K562 (cell line): Measurements from ENCODE around the gene TENT4B. TPM values are rescaled to one million over a fixed set of nuclear protein-coding genes. Genes with fewer than 3 reads are reported as not detected.

Source experiments
- ASH1L ChIP-seq: fragments of 450-650 bp; IDR thresholded peaks from 2 replicates; pipeline ENCODE4 v1.6.1; 2018; ENCODE audit warnings: borderline replicate concordance, mild to moderate bottlenecking, low read depth; ENCODE audit not compliant: partially characterized antibody
- BACH1 ChIP-seq: fragments of 200-800 bp; sonication (Bioruptor generic); IDR thresholded peaks from 2 replicates; pipeline ENCODE4 v1.6.1; 2016; ENCODE audit warnings: missing genetic modification characterization, missing compliant biosample characterization
- BRCA1 ChIP-seq, 2 experiments: fragments of 450-650 bp in 1 of 2; sonication (generic) in 1 of 2; formaldehyde crosslinking in 1 of 2; IDR thresholded peaks; 2 replicates each; pipeline versions ENCODE4 v1.5.0 to v1.6.1; 2017 to 2020; ENCODE audit warnings: mild to moderate bottlenecking in 1 of 2, missing genetic modification reagents in 1 of 2
- ESRRA ChIP-seq: fragments of 450-650 bp; IDR thresholded peaks from 2 replicates; pipeline ENCODE4 v1.6.1; 2014; ENCODE audit warnings: low read depth, mild to moderate bottlenecking, moderate library complexity, borderline replicate concordance
- HINFP ChIP-seq: fragments of 450-650 bp; conservative IDR thresholded peaks from 2 replicates; pipeline ENCODE4 v1.6.1; 2016; ENCODE audit warnings: missing genetic modification characterization, low read depth, mild to moderate bottlenecking, control low read depth, missing compliant biosample characterization
- IFI16 ChIP-seq: fragments of 250-450 bp; sonication (Bioruptor Pico); IDR thresholded peaks from 2 replicates; pipeline ENCODE4 v2.1.2; 2022; ENCODE audit warnings: mild to moderate bottlenecking, inconsistent platforms
- NCOA4 ChIP-seq: fragments of 450-650 bp; IDR thresholded peaks from 2 replicates; pipeline ENCODE4 v1.6.1; 2018; ENCODE audit warnings: mild to moderate bottlenecking; ENCODE audit not compliant: partially characterized antibody
- NELFE ChIP-seq: IDR thresholded peaks from 2 replicates; pipeline ENCODE4 v1.6.1; 2011; ENCODE audit warnings: mild to moderate bottlenecking; ENCODE audit not compliant: insufficient read depth, insufficient read length
- PHTF2 ChIP-seq: fragments of 250-450 bp; sonication (Bioruptor Pico); IDR thresholded peaks from 2 replicates; pipeline ENCODE4 v1.5.0; 2021; ENCODE audit warnings: mild to moderate bottlenecking
- PRMT5 ChIP-seq: sonication (generic); formaldehyde crosslinking; IDR thresholded peaks from 2 replicates; pipeline ENCODE4 v1.5.0; 2020; ENCODE audit warnings: missing genetic modification reagents
- PTTG1 ChIP-seq: fragments of 450-650 bp; IDR thresholded peaks from 2 replicates; pipeline ENCODE4 v1.6.1; 2016; ENCODE audit warnings: low read depth, mild to moderate bottlenecking, missing genetic modification characterization, missing compliant biosample characterization
- PYGO2 ChIP-seq: fragments of 450-650 bp; IDR thresholded peaks from 2 replicates; pipeline ENCODE4 v1.6.1; 2016; ENCODE audit warnings: mild to moderate bottlenecking, missing genetic modification characterization, moderate library complexity, missing compliant biosample characterization
- RBM34 ChIP-seq: fragments of 200-400 bp; formaldehyde crosslinking; IDR thresholded peaks from 2 replicates; pipeline ENCODE4 v1.6.1; 2018; ENCODE audit warnings: low read length, borderline replicate concordance; ENCODE audit not compliant: insufficient read depth
- RREB1 ChIP-seq: fragments of 250-450 bp; sonication (Bioruptor Pico); IDR thresholded peaks from 2 replicates; pipeline ENCODE4 v1.4.0; 2020
- SREBF1 ChIP-seq: fragments of 150-350 bp; IDR thresholded peaks from 2 replicates; pipeline ENCODE4 v1.6.1; 2014; ENCODE audit warnings: antibody characterized with exemption, low read depth, low read length, borderline replicate concordance
- TRIM28 ChIP-seq: fragments of 450-650 bp; IDR thresholded peaks from 2 replicates; pipeline ENCODE4 v1.6.1; 2017
- VEZF1 ChIP-seq: fragments of 200-800 bp; sonication (Bioruptor generic); IDR thresholded peaks from 2 replicates; pipeline ENCODE4 v1.6.1; 2017; ENCODE audit warnings: missing genetic modification characterization, missing compliant biosample characterization
- ZEB2 ChIP-seq: fragments of 450-650 bp; IDR thresholded peaks from 2 replicates; pipeline ENCODE4 v1.6.1; 2016
- ZNF212 ChIP-seq: fragments of 450-650 bp; formaldehyde crosslinking; IDR thresholded peaks from 2 replicates; pipeline ENCODE4 v1.4.0; 2020; ENCODE audit warnings: mild to moderate bottlenecking
- ZNF57 ChIP-seq: fragments of 450-650 bp; formaldehyde crosslinking; IDR thresholded peaks from 2 replicates; pipeline ENCODE4 v1.4.0; 2020; ENCODE audit warnings: mild to moderate bottlenecking, moderate library complexity
- ZNF75A ChIP-seq: fragments of 450-650 bp; formaldehyde crosslinking; IDR thresholded peaks from 2 replicates; pipeline ENCODE4 v1.4.0; 2020; ENCODE audit warnings: mild to moderate bottlenecking
- polyA plus RNA-seq, 8 experiments: library from polyadenylated mRNA; depleted of rRNA in 4 of 8; stranded (reverse) in 5 of 8; unstranded in 3 of 8; fragments of >200 nt; fragmentation: Nextera tagmentation in 2 of 8; fragmentation: Illumina TruSeq in 1 of 8; extraction: Ambion mirVana in 2 of 8; extraction: Trizol in 1 of 8; gene quantifications; 2 replicates each; pipeline versions ENCODE4 v1.2.1 to v1.2.3, GENCODE V29; 2011 to 2014; ENCODE audit warnings: inconsistent platforms in 1 of 8, missing spikeins in 1 of 8
- total RNA-seq, 7 experiments: library from RNA; depleted of rRNA in 6 of 7; stranded (reverse); fragments of >200 nt in 6 of 7; fragmentation: Illumina TruSeq in 2 of 7; extraction: Trizol in 2 of 7; gene quantifications; 2 replicates each; pipeline versions ENCODE4 v1.2.1 to v1.2.3, GENCODE V29; 2011 to 2021; ENCODE audit warnings: low replicate concordance in 1 of 7

Gene TENT4B
- total and polyA plus RNA-seq, 9 of the 15 experiments (the other 6 are each of a cell fraction or from before 2014, with no cell fraction given) = 5.2 to 8.4 (median 7.0) TPM

- TF ChIP-seq HINFP = no peak
- TF ChIP-seq VEZF1 = peak; percentile 79
- TF ChIP-seq IFI16 (CRISPR knock-in tag) = no peak
- TF ChIP-seq RREB1 = no peak
- TF ChIP-seq PYGO2 = no peak
- no peak for TF ChIP-seq PRMT5 (CRISPR knock-in tag)
- no peak for TF ChIP-seq PHTF2
- no peak for TF ChIP-seq ZNF57 (CRISPR knock-in tag)
- TF ChIP-seq NCOA4 = no peak
- TF ChIP-seq TRIM28 = no peak
- no peak for TF ChIP-seq BACH1 (tag)
- TF ChIP-seq ZNF212 (CRISPR knock-in tag) = no peak
- TF ChIP-seq RBM34 = no peak
- TF ChIP-seq ESRRA = peak; percentile 12; the same call in 1 of the 2 replicates
- no peak; the same call in 1 of the 2 replicates for TF ChIP-seq ZEB2
- no peak for TF ChIP-seq PTTG1 (tag)
- TF ChIP-seq ZNF75A (CRISPR knock-in tag) = no peak
- TF ChIP-seq SREBF1 = no peak
- no peak for TF ChIP-seq ASH1L
- TF ChIP-seq NELFE = no peak
- TF ChIP-seq BRCA1 (IDR thresholded peaks at IDR 0.05) = no peak
- TF ChIP-seq BRCA1 (CRISPR knock-in tag; IDR thresholded peaks at IDR 0.05) = no peak
These were observed 113.4 kb downstream of the TENT4B start, which contains the start of gene ADCY7 (continued) for GRCh38 chr16:50266337-50267091.
